Tibial nerve (tissue), 4 donors: Measurements from ENCODE around the gene TEKT3. TPM values are rescaled to one million over a fixed set of nuclear protein-coding genes. Genes with fewer than 3 reads are reported as not detected.

Source experiments
- DNase-seq, 2 donors: peaks; one replicate each; pipeline ENCODE4 v3.0.0-alpha.2; 2019; ENCODE audit warnings: low spot score in 2 of 2
- H3K27ac ChIP-seq, 4 donors: fragments of 200-600 bp; sonication (generic) in 3 of 4; one replicate each; pipeline ENCODE4 v1.5.1; 2017 to 2019; ENCODE audit warnings: mild to moderate bottlenecking in 1 of 4
- H3K27me3 ChIP-seq, 2 donors: fragments of 200-600 bp; sonication (generic) in 1 of 2; one replicate each; pipeline versions ENCODE4 v1.5.1 to v1.6.0; 2017 to 2019
- H3K36me3 ChIP-seq, 3 donors: fragments of 200-600 bp; sonication (generic); one replicate each; pipeline ENCODE4 v1.5.1; 2018 to 2019
- H3K4me1 ChIP-seq, 4 donors: fragments of 200-600 bp; sonication (generic) in 3 of 4; one replicate each; pipeline ENCODE4 v1.5.1; 2017 to 2019
- H3K4me3 ChIP-seq, 4 donors: fragments of 200-600 bp; sonication (generic) in 3 of 4; one replicate each; pipeline ENCODE4 v1.5.1; 2017 to 2019; ENCODE audit warnings: mild to moderate bottlenecking in 1 of 4, moderate library complexity in 1 of 4
- H3K9me3 ChIP-seq, 4 donors: fragments of 200-600 bp; sonication (generic) in 3 of 4; one replicate each; pipeline ENCODE4 v1.5.1; 2017 to 2019
- EP300 ChIP-seq, 2 donors: sonication (generic); formaldehyde crosslinking; IDR thresholded peaks; one replicate each; pipeline ENCODE4 v1.6.1; 2017; ENCODE audit warnings: antibody characterized with exemption in 2 of 2, mild to moderate bottlenecking in 1 of 2
- POLR2A ChIP-seq, 2 donors: fragments of 450-650 bp; IDR thresholded peaks; one replicate each; pipeline ENCODE4 v1.6.1; 2017; ENCODE audit warnings: antibody characterized with exemption in 2 of 2, mild to moderate bottlenecking in 2 of 2, moderate library complexity in 2 of 2
- WGBS, 2 donors: methylation state at CpG; one replicate each; pipeline ENCODE4 v1.1.5; 2018; 5-methylcytosine and 5-hydroxymethylcytosine counted together
- total RNA-seq, 4 donors: library from RNA; depleted of rRNA; stranded (reverse); fragments of >200 nt; gene quantifications; one replicate each; pipeline ENCODE4 v1.1.0, GENCODE V29; 2016
- TF ChIP-seq, protein P1 (sequence below), 5 experiments: fragments of 200-600 bp in 3 of 5; fragments of 450-650 bp in 2 of 5; sonication (generic) in 3 of 5; IDR thresholded peaks; one replicate each; pipeline ENCODE4 v1.5.1; 2016 to 2019; ENCODE audit warnings: antibody characterized with exemption in 5 of 5, mild to moderate bottlenecking in 3 of 5, moderate library complexity in 2 of 5

TEKT3 gene
- total RNA-seq, 4 donors from 2014 or later, result 0.20 to 3.7 (median 1.0) TPM

DNA sequence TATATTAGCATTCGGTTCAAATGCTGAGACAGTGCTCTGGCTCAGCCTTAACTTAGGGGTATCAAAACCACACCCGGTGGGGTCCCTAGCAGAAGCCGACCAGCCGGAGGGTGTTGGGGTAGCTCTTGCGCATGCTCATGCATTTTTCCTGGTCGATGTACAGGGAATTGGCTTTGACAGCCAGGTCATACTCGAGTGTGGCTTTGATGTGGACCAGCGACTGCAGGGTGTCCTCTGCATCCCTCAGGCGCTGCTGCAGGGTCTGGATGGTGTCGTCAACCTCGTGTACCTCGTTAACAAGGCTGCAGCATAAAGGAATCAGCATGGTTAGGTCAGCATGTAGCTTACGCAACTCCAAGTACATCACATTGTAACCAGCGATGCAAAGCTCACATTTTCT lies 37.5 kb downstream of the TEKT3 start:
- H3K27ac ChIP-seq, result no peak overlapping the region
- H3K4me3 ChIP-seq, result no peak overlapping the region
- TF ChIP-seq, protein P1, sequence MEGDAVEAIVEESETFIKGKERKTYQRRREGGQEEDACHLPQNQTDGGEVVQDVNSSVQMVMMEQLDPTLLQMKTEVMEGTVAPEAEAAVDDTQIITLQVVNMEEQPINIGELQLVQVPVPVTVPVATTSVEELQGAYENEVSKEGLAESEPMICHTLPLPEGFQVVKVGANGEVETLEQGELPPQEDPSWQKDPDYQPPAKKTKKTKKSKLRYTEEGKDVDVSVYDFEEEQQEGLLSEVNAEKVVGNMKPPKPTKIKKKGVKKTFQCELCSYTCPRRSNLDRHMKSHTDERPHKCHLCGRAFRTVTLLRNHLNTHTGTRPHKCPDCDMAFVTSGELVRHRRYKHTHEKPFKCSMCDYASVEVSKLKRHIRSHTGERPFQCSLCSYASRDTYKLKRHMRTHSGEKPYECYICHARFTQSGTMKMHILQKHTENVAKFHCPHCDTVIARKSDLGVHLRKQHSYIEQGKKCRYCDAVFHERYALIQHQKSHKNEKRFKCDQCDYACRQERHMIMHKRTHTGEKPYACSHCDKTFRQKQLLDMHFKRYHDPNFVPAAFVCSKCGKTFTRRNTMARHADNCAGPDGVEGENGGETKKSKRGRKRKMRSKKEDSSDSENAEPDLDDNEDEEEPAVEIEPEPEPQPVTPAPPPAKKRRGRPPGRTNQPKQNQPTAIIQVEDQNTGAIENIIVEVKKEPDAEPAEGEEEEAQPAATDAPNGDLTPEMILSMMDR (IDR thresholded peaks at IDR 0.05), result no peak
- no peak for TF ChIP-seq POLR2A (IDR thresholded peaks at IDR 0.05)
- TF ChIP-seq EP300 (IDR thresholded peaks at IDR 0.05), result no peak
- H3K4me1 ChIP-seq, result peaks cover 0 to 16% (median 3%) of the 10 kb centered on the region in 4 donors
- no peaks in the 10 kb centered on the region for H3K27me3 ChIP-seq
- WGBS, 2 donors, result 87 to 92% methylated on average over 14 of the region's 14 CpGs
- H3K9me3 ChIP-seq, result no peaks in the 10 kb centered on the region
- no peaks in the 10 kb centered on the region for H3K36me3 ChIP-seq
- DNase-seq, result no peak

GRCh38 chr17:15303268-15303667 lies 38.1 kb downstream of the TEKT3 start:
- Histone ChIP-seq H3K27ac (no peak overlapping the region), H3K27me3 (no peaks in the 10 kb centered on the region), H3K4me3 (no peak overlapping the region), H3K4me1 (peaks cover 0 to 16% (median 3%) of the 10 kb centered on the region in 4 donors), H3K9me3 (no peaks in the 10 kb centered on the region), H3K36me3 (no peaks in the 10 kb centered on the region)
- no peak for DNase-seq
- TF ChIP-seq EP300 (IDR thresholded peaks at IDR 0.05), result no peak
- TF ChIP-seq POLR2A (IDR thresholded peaks at IDR 0.05), result no peak
- TF ChIP-seq, protein P1 (IDR thresholded peaks at IDR 0.05), result no peak
- WGBS, 2 donors, result 17 to 37% methylated on average over 3 of the region's 3 CpGs

DNA sequence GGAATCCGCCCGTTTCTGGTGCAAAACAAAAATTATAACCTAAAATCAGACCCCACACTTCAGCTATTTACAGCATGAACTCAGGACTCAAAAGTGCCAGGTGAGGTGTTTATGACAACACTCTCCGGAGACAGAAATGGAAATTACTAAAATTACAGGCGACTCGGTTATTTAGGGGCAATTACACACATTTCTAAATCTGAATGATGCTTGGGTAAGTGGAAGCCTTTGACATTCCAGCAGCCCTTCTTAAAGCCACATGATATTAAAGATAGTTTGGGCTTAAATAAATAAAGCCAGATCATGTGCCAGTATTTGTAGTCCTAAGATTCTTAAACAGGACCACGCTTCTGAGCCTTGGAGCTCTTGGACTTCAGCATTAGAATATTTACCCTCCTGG lies 39.6 kb downstream of the TEKT3 start:
- no peaks in the 10 kb centered on the region for H3K27me3 ChIP-seq
- H3K4me3 ChIP-seq, result no peak overlapping the region
- no peak for DNase-seq
- 91 to 97% methylated on average over 6 of the region's 6 CpGs for WGBS, 2 donors
- no peaks in the 10 kb centered on the region for H3K36me3 ChIP-seq
- H3K27ac ChIP-seq, result no peak overlapping the region
- TF ChIP-seq EP300 (IDR thresholded peaks at IDR 0.05) (no peak), POLR2A (IDR thresholded peaks at IDR 0.05) (no peak)
- TF ChIP-seq, protein P1 (IDR thresholded peaks at IDR 0.05), result no peak
- peaks cover 0 to 13% (median 3%) of the 10 kb centered on the region in 4 donors for H3K4me1 ChIP-seq
- H3K9me3 ChIP-seq, result no peaks in the 10 kb centered on the region

DNA sequence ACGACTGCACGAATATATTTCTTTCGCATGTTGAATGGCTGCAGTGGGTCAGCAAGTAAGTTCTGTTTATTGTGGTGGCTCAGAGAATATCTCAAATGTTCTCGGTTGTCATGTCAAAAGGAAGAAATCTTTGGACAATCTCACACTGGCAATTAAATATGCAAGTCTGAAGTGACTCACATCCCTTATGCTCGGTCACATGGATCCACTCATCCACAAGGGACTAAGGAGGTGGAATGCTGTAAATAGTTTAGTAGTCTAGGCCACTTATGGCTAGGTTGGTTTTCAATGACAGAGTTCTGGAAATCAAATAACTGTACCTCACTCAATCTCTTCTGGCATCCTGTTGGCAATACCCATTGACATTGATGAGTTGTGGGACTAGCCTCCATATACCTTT lies 43.2 kb downstream of the TEKT3 start:
- Histone ChIP-seq H3K27me3 (no peaks in the 10 kb centered on the region), H3K27ac (no peak overlapping the region), H3K9me3 (no peaks in the 10 kb centered on the region), H3K4me3 (no peak overlapping the region), H3K36me3 (no peaks in the 10 kb centered on the region), H3K4me1 (no peaks in the 10 kb centered on the region)
- 80 to 88% methylated on average over 5 of the region's 5 CpGs for WGBS, 2 donors
- DNase-seq, result no peak
- TF ChIP-seq POLR2A (IDR thresholded peaks at IDR 0.05), result no peak
- no peak for TF ChIP-seq EP300 (IDR thresholded peaks at IDR 0.05)
- TF ChIP-seq, protein P1 (IDR thresholded peaks at IDR 0.05), result no peak

- no peak for DNase-seq
- no peaks in the 10 kb centered on the region for H3K9me3 ChIP-seq
- no peak overlapping the region for H3K4me3 ChIP-seq
- no peaks in the 10 kb centered on the region for H3K27me3 ChIP-seq
- H3K27ac ChIP-seq, result no peak overlapping the region
- 75% methylated on average over 3 of the region's 3 CpGs for WGBS, 2 donors
- TF ChIP-seq EP300 (IDR thresholded peaks at IDR 0.05), result no peak
- TF ChIP-seq POLR2A (IDR thresholded peaks at IDR 0.05), result no peak
- TF ChIP-seq, protein P1 (IDR thresholded peaks at IDR 0.05), result no peak
- H3K4me1 ChIP-seq, result no peaks in the 10 kb centered on the region
- H3K36me3 ChIP-seq, result no peaks in the 10 kb centered on the region
Observed at GRCh38 chr17:15293558-15293957, 47.8 kb downstream of the TEKT3 start.
